HepG2 (cell line): ENCODE data around the gene CIAPIN1. TPM values are rescaled to one million over a fixed set of nuclear protein-coding genes. Genes with fewer than 3 reads are reported as not detected.

Experiments used
- ADNP ChIP-seq: sonication (generic); formaldehyde crosslinking; IDR thresholded peaks from 2 replicates; pipeline ENCODE4 v1.4.0; 2020; ENCODE audit warnings: missing genetic modification reagents
- BCL6 ChIP-seq: IDR thresholded peaks from 2 replicates; pipeline ENCODE4 v1.6.1; 2016; ENCODE audit warnings: missing genetic modification reagents, missing compliant biosample characterization
- CREM ChIP-seq, 2 experiments: sonication (generic) in 1 of 2; formaldehyde crosslinking in 1 of 2; IDR thresholded peaks; 2 replicates each; pipeline versions ENCODE4 v1.4.0 to v1.6.1; 2016 to 2020; ENCODE audit warnings: antibody characterized with exemption in 1 of 2, mild to moderate bottlenecking in 1 of 2, missing genetic modification reagents in 1 of 2
- HNF4G ChIP-seq, 2 experiments: sonication (generic) in 1 of 2; formaldehyde crosslinking in 1 of 2; IDR thresholded peaks; 2 replicates each; pipeline versions ENCODE4 v1.4.0 to v1.6.1; 2011 to 2020; ENCODE audit warnings: borderline replicate concordance in 2 of 2, low read depth in 2 of 2, mild to moderate bottlenecking in 2 of 2, low read length in 1 of 2, missing genetic modification reagents in 1 of 2, moderate library complexity in 1 of 2
- JUNB ChIP-seq: sonication (generic); formaldehyde crosslinking; IDR thresholded peaks from 2 replicates; pipeline ENCODE4 v1.8.0; 2022; ENCODE audit warnings: missing genetic modification reagents, mild to moderate bottlenecking, borderline replicate concordance
- NFIC ChIP-seq: IDR thresholded peaks from 2 replicates; pipeline ENCODE4 v1.6.1; 2012; ENCODE audit warnings: mild to moderate bottlenecking, low read length, inconsistent platforms
- RAD21 ChIP-seq: fragments of 450-650 bp; formaldehyde crosslinking; IDR thresholded peaks from 2 replicates; pipeline ENCODE4 v1.5.0; 2020; ENCODE audit warnings: mild to moderate bottlenecking
- STAT5B ChIP-seq: sonication (generic); formaldehyde crosslinking; IDR thresholded peaks from 2 replicates; pipeline ENCODE4 v1.4.0; 2020; ENCODE audit warnings: missing genetic modification reagents
- TAF1 ChIP-seq: sonication (generic); formaldehyde crosslinking; IDR thresholded peaks from 2 replicates; pipeline ENCODE4 v1.4.0; 2020; ENCODE audit warnings: missing genetic modification reagents
- ZBTB7A ChIP-seq: sonication (generic); formaldehyde crosslinking; IDR thresholded peaks from 2 replicates; pipeline ENCODE4 v1.8.0; 2022; ENCODE audit warnings: mild to moderate bottlenecking, missing genetic modification reagents
- ZBTB7B ChIP-seq: sonication (generic); formaldehyde crosslinking; IDR thresholded peaks from 2 replicates; pipeline ENCODE4 v1.4.0; 2020; ENCODE audit warnings: missing genetic modification reagents
- ZEB1 ChIP-seq: IDR thresholded peaks from 2 replicates; pipeline ENCODE4 v1.6.1; 2012; ENCODE audit warnings: mild to moderate bottlenecking, low read depth, inconsistent platforms; ENCODE audit not compliant: insufficient replicate concordance
- ZFP36L1 ChIP-seq: sonication (generic); formaldehyde crosslinking; IDR thresholded peaks from 2 replicates; pipeline ENCODE4 v1.8.0; 2022; ENCODE audit warnings: mild to moderate bottlenecking, missing genetic modification reagents, moderate library complexity
- ZNF225 ChIP-seq: sonication (generic); formaldehyde crosslinking; IDR thresholded peaks from 2 replicates; pipeline ENCODE4 v1.4.0; 2020; ENCODE audit warnings: mild to moderate bottlenecking, missing genetic modification reagents
- ZNF672 ChIP-seq: sonication (generic); formaldehyde crosslinking; IDR thresholded peaks from 2 replicates; pipeline ENCODE4 v1.8.1; 2022; ENCODE audit warnings: missing genetic modification reagents
- ZSCAN20 ChIP-seq: sonication (generic); formaldehyde crosslinking; IDR thresholded peaks from 2 replicates; pipeline ENCODE4 v1.4.0; 2020; ENCODE audit warnings: missing genetic modification reagents, mild to moderate bottlenecking, borderline replicate concordance
- polyA plus RNA-seq, 8 experiments: library from polyadenylated mRNA; depleted of rRNA in 3 of 8; stranded (reverse) in 7 of 8; unstranded in 1 of 8; fragments of >200 nt; fragmentation: Illumina TruSeq in 4 of 8; extraction: Trizol in 4 of 8; gene quantifications; 2 replicates each; pipeline versions ENCODE4 v1.2.1 to v1.2.3, GENCODE V29; 2011 to 2016; ENCODE audit warnings: low read depth in 4 of 8, missing spikeins in 1 of 8, mixed read lengths in 1 of 8; ENCODE audit not compliant: insufficient read depth in 1 of 8
- total RNA-seq, 5 experiments: library from RNA; depleted of rRNA; stranded (reverse); fragments of >200 nt; fragmentation: Illumina TruSeq; extraction: Trizol; gene quantifications; 2 replicates each; pipeline ENCODE4 v1.2.3, GENCODE V29; 2016; ENCODE audit warnings: low read depth in 1 of 5
- TF ChIP-seq, protein P1 (sequence below): sonication (generic); formaldehyde crosslinking; conservative IDR thresholded peaks from 2 replicates; pipeline ENCODE4 v1.8.0; 2022; ENCODE audit warnings: low read depth, missing genetic modification reagents
- TF ChIP-seq, protein P2 (sequence below): sonication (generic); formaldehyde crosslinking; IDR thresholded peaks from 2 replicates; pipeline ENCODE4 v1.4.0; 2020; ENCODE audit warnings: missing genetic modification reagents, borderline replicate concordance
- TF ChIP-seq, protein P3 (sequence below): sonication (generic); formaldehyde crosslinking; IDR thresholded peaks from 2 replicates; pipeline ENCODE4 v1.5.0; 2020; ENCODE audit warnings: missing genetic modification reagents
- TF ChIP-seq, protein P4 (sequence below): sonication (generic); formaldehyde crosslinking; IDR thresholded peaks from 2 replicates; pipeline ENCODE4 v1.5.0; 2020; ENCODE audit warnings: mild to moderate bottlenecking, low read depth, missing genetic modification reagents, borderline replicate concordance

CIAPIN1 gene
- total and polyA plus RNA-seq, 2 of the 13 experiments (the other 11 are each of a cell fraction or from before 2014, with no cell fraction given) = 69.3 to 89.7 TPM

DNA sequence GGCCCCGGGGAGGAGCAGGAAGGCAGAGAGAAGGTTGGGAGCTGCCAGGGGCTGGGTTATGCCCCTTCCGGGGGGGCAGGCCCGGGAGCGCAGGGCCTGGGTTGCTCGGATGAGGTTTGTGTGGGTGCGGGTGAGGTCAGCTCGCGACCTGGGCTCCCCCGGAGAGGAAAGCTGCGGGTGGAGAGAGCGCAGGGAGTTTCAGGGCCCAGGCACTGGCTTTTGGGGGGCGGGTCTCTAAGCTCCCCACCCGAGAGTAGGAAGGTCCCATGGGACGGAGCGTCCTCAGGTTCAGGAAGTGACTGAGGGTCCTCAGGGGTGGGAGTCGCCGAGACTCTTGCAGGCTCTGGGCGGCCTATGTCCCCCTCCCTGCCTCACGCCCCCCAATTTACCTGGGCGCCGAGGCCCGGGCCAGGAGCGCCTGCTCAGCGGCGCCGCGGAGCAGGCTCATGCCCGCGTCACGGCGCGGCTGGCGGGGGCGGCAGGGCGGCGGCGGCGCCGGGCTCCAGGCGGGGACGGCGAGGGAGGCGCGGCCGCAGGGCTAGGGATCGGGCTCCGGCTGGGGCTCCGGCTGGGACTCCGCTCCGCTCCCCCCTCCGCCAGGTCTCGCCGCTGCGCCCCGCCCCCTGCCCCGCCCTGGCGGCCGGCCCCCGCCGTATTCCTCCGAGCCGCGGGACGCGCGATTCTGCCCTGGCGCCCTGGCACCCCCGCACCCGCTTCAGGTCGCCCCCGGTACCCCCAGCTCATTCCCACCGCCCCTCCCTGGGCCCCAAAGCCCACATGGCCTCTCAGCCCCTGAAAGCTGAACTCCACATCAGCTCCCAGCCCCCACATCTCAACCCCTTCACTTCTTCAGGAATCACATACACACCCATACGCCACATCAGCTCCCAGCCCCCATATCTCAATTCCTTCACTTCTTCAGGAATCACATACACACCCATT, 39.0 kb upstream of the CIAPIN1 start, which contains the start of gene DOK4 (continued):
- TF ChIP-seq, protein P1, sequence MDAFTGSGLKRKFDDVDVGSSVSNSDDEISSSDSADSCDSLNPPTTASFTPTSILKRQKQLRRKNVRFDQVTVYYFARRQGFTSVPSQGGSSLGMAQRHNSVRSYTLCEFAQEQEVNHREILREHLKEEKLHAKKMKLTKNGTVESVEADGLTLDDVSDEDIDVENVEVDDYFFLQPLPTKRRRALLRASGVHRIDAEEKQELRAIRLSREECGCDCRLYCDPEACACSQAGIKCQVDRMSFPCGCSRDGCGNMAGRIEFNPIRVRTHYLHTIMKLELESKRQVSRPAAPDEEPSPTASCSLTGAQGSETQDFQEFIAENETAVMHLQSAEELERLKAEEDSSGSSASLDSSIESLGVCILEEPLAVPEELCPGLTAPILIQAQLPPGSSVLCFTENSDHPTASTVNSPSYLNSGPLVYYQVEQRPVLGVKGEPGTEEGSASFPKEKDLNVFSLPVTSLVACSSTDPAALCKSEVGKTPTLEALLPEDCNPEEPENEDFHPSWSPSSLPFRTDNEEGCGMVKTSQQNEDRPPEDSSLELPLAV (CRISPR knock-in tag) = no peak
- no peak for TF ChIP-seq STAT5B
- TF ChIP-seq JUNB = no peak
- TF ChIP-seq, protein P2, sequence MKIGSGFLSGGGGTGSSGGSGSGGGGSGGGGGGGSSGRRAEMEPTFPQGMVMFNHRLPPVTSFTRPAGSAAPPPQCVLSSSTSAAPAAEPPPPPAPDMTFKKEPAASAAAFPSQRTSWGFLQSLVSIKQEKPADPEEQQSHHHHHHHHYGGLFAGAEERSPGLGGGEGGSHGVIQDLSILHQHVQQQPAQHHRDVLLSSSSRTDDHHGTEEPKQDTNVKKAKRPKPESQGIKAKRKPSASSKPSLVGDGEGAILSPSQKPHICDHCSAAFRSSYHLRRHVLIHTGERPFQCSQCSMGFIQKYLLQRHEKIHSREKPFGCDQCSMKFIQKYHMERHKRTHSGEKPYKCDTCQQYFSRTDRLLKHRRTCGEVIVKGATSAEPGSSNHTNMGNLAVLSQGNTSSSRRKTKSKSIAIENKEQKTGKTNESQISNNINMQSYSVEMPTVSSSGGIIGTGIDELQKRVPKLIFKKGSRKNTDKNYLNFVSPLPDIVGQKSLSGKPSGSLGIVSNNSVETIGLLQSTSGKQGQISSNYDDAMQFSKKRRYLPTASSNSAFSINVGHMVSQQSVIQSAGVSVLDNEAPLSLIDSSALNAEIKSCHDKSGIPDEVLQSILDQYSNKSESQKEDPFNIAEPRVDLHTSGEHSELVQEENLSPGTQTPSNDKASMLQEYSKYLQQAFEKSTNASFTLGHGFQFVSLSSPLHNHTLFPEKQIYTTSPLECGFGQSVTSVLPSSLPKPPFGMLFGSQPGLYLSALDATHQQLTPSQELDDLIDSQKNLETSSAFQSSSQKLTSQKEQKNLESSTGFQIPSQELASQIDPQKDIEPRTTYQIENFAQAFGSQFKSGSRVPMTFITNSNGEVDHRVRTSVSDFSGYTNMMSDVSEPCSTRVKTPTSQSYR (CRISPR knock-in tag) = 0 out of 2 replicates have a peak, but pooled peaks have one; percentile 5
- TF ChIP-seq, protein P3, sequence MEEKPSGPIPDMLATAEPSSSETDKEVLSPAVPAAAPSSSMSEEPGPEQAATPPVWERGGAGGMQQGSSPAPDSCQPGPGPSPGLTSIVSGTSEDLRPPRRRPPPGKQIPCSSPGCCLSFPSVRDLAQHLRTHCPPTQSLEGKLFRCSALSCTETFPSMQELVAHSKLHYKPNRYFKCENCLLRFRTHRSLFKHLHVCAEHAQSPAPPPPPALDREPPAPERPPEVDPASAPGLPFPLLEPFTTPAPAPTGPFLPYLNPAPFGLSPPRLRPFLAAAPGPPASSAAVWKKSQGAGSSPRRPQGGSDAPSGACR (CRISPR knock-in tag) = no peak
- no peak for TF ChIP-seq ZNF225
- no peak for TF ChIP-seq BCL6 (CRISPR knock-in tag)
- TF ChIP-seq TAF1 (CRISPR knock-in tag) = peak; percentile 60
- no peak; the same call in 1 of the 2 replicates for TF ChIP-seq RAD21
- TF ChIP-seq, protein P4, sequence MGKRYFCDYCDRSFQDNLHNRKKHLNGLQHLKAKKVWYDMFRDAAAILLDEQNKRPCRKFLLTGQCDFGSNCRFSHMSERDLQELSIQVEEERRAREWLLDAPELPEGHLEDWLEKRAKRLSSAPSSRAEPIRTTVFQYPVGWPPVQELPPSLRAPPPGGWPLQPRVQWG (CRISPR knock-in tag) = no peak
- peak; percentile 23; the same call in 1 of the 2 replicates for TF ChIP-seq HNF4G (IDR thresholded peaks at IDR 0.05; ENCODE audit: borderline replicate concordance, low read depth, low read length)
- TF ChIP-seq HNF4G (CRISPR knock-in tag; IDR thresholded peaks at IDR 0.05; ENCODE audit: borderline replicate concordance, low read depth) = no peak
- no peak for TF ChIP-seq ZSCAN20 (CRISPR knock-in tag)
- no peak for TF ChIP-seq ZNF672
- no peak for TF ChIP-seq CREM (IDR thresholded peaks at IDR 0.05)
- no peak for TF ChIP-seq CREM (CRISPR knock-in tag; IDR thresholded peaks at IDR 0.05)
- no peak for TF ChIP-seq ZFP36L1 (CRISPR knock-in tag)
- TF ChIP-seq ADNP (CRISPR knock-in tag) = no peak
- no peak for TF ChIP-seq NFIC
- no peak for TF ChIP-seq ZBTB7A (CRISPR knock-in tag)
- no peak for TF ChIP-seq ZBTB7B (CRISPR knock-in tag)
- no peak for TF ChIP-seq ZEB1
